GM10266 (cell line): Measurements from ENCODE around the gene RAB11A.

Experiments used
- DNase-seq: peaks from one replicate; pipeline ENCODE4 v3.0.0; 2012; ENCODE audit errors: extremely low spot score
- TF ChIP-seq, protein P1 (sequence below): IDR thresholded peaks from 2 replicates; pipeline ENCODE4 v1.5.1; 2012; ENCODE audit warnings: mild to moderate bottlenecking, low read depth; ENCODE audit not compliant: control insufficient read depth, insufficient read depth; ENCODE audit errors: missing control alignments

The RAB11A gene

DNA sequence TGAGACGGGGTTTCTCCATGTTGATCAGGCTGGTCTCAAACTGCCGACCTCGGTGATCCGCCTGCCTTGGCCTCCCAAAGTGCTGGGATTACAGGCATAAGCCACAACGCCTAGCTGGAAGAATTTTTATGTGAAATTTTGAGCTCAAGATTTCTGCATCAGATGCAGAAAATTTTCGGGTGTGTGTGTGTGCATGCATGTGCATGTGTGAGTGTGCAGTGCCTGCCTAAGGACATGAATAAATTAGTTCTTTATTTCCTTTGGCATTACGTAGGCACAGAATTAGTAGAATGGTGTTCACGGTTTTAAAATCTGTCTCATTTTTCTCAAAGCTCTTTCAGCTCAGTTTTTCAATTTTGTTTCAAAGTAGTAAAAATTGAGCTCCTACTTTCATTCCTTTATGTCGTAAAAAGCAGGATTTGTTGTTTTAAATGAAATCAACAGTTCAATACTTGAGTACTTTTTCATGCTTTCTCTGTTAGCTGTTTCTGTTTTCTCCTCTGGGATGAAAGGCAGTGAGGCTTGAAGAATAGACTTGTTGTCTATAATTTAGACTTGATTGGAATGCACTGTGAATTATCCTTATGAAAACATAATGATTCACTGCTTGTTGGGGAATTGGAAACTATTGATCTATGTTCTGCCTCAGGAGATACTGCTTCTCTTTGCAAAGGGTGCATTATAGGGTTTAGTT, 23.3 kb upstream of the RAB11A start:
- TF ChIP-seq, protein P1, sequence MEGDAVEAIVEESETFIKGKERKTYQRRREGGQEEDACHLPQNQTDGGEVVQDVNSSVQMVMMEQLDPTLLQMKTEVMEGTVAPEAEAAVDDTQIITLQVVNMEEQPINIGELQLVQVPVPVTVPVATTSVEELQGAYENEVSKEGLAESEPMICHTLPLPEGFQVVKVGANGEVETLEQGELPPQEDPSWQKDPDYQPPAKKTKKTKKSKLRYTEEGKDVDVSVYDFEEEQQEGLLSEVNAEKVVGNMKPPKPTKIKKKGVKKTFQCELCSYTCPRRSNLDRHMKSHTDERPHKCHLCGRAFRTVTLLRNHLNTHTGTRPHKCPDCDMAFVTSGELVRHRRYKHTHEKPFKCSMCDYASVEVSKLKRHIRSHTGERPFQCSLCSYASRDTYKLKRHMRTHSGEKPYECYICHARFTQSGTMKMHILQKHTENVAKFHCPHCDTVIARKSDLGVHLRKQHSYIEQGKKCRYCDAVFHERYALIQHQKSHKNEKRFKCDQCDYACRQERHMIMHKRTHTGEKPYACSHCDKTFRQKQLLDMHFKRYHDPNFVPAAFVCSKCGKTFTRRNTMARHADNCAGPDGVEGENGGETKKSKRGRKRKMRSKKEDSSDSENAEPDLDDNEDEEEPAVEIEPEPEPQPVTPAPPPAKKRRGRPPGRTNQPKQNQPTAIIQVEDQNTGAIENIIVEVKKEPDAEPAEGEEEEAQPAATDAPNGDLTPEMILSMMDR, result no peak
- DNase-seq, result no peak

DNA sequence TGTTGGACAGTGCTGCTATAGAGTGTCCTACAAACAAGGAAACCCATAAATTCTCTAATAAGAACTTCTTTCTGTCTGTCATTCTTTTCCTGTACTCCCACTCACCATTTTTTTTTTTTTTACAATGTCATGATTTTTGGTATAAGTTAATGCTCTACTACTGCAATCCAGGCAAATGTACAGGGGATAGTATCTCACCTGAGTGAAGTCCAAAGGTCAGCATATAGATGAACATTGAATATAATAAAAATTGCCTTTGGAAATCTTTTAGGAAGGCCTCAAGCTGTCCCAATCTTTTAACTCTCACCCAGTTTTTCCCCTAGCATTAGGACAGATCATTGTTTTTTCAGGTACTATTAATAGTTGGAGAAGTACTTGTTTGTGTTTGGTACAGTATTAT, 21.3 kb upstream of the RAB11A start:
- DNase-seq, result no peak
- TF ChIP-seq, protein P1, result no peak

DNA sequence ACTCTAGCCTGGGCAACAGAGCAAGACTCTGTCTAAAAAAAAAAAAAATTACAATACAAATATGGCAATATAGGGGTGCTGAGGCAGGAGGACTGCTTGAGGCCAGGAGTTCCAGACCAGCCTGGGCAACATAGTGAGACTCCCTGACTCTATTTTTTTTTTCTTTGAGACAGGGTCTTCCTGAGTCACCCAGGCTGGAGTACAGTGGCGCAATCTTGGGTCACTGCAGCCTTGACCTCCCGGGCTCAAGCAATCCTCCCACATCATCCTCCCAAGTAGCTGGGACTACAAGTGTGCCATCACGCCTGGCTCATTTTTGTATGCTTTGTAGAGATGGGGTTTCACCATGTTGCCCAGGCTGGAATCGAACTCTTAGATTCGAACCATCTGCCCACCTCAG, 17.3 kb upstream of the RAB11A start:
- TF ChIP-seq, protein P1, result no peak
- DNase-seq, result no peak

DNA sequence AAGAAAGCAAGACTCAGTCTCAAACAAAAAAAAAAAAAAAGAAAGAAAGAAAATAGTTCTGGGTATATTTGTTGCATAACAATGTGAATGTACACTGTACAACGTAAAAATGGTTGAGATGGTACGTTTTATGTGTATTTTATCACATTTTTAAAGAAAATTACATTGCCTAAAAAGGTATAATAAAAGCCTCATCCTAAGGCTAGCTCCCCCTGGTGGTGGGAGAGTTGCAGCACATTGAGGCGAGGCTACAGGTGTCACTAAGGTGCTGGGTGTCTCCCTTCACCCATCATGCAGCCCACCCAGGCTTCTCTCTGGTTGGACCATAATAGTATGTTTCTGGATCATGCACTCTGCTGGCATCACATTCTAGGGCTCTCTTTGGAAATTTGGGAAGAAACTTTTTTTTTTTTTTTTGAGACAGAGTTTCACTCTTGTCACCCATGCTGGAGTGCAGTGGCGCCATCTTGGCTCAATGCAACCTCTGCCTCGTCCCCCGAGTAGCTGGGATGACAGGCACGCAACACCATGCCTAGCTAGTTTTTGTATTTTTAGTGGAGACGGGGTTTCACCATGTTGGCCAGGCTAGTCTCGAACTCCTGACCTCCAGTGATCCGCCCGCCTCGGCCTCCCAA, 12.4 kb upstream of the RAB11A start:
- peak; percentile 42 for DNase-seq
- TF ChIP-seq, protein P1, result peak; percentile 76

DNA sequence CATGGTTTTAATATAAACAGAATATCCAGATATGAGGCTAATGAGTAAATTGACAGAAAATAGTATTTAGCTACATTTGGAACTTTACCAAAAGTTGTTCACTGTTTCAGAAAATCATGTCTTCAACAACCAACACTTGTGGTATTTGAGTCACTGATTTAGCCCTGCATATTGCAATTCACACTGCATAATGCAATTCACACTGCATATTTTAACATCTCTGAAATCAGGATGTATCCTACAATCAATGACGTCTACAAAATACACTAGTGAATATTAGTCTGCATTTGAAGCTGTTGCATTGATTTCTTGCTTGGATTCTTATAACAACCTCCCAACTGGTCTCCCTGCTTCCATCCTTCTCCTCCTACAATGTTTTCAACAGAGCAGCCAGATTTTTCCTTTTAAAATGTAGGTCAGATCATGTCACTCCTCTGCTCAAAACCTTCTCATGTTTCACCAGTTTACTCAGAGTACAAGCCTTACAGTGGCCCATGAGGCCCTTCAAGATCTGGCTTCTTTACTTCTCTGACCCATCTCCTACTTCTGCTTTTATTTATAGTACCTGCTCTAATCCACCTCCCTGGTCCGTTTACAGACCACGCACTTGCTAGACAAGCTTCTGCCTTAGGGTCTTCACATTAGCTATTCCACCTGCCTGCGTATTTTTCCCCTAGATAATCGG, 11.4 kb upstream of the RAB11A start:
- TF ChIP-seq, protein P1, result no peak
- no peak for DNase-seq

DNA sequence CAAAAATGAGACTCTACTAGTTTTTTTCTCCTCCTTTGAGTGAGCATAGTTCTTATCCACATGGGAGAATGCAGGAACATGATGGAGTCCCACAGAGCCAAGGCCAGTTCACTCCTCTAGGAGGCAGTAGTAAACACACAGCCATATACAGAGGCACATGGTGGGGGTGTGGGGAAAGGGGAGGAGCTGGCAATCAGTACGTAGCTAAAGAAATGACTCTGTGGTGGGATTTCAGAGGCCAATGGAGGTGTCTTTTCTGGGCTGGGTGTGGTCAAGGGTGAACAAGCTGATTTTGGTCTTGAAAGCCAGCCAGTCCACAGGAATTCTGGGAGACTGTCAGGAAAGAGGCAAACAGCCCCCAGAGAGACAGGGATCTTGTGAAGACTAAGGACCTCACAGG, 6.6 kb upstream of the RAB11A start:
- DNase-seq, result peak; percentile 60

More for the DNA sequence above, 6.6 kb upstream of the RAB11A start:
- TF ChIP-seq, protein P1, result peak; percentile 45
